ENCODE results near the gene SPATS2L.

SPATS2L gene

DNA sequence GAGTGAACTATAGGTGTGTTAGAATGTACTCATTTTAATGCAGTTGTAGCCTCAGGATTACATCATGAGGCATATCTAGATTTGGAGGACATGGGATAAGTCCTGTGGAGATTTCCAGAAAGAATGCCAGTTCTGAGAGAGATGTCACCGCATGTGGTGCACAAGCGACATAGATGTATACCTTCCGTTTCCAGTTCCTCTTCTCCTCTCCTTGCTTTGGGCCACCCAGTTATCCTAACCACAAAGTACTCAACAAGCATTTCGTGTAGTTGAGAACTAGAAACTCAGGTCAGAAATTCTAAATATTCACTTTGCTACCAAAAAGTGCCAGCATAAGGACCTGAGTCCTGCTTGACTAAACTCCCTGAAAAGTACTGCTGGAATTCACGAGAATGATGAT lies 136.9 kb downstream of the SPATS2L start:
- TF ChIP-seq, protein P1, sequence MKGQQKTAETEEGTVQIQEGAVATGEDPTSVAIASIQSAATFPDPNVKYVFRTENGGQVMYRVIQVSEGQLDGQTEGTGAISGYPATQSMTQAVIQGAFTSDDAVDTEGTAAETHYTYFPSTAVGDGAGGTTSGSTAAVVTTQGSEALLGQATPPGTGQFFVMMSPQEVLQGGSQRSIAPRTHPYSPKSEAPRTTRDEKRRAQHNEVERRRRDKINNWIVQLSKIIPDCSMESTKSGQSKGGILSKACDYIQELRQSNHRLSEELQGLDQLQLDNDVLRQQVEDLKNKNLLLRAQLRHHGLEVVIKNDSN (IDR thresholded peaks at IDR 0.05) = no peak
- TF ChIP-seq NFIC (IDR thresholded peaks at IDR 0.05) = no peak
- no peak for TF ChIP-seq FOXM1 (IDR thresholded peaks at IDR 0.05; ENCODE audit: borderline replicate concordance, low read depth)

DNA sequence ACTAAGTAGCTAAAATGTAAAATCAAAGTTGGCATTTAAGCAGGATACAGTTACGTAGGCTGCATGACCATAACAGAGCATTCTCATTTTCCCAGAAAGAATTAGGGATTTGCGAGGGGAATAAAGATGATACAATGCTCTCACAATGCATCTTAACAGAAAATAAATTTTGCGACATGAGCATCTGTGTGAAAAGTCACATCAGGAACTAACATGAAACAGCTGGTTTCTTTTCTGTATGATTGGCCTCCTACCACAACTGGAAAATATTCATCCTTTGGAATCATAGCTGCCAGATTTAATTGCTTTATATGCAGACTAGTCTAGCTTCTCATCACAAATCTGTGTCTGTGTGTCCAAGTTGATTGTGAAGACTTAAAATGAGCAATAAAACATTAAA lies 137.4 kb downstream of the SPATS2L start:
- no peak for TF ChIP-seq TAF1 (IDR thresholded peaks at IDR 0.05; ENCODE audit: low read depth)
- TF ChIP-seq, protein P2, sequence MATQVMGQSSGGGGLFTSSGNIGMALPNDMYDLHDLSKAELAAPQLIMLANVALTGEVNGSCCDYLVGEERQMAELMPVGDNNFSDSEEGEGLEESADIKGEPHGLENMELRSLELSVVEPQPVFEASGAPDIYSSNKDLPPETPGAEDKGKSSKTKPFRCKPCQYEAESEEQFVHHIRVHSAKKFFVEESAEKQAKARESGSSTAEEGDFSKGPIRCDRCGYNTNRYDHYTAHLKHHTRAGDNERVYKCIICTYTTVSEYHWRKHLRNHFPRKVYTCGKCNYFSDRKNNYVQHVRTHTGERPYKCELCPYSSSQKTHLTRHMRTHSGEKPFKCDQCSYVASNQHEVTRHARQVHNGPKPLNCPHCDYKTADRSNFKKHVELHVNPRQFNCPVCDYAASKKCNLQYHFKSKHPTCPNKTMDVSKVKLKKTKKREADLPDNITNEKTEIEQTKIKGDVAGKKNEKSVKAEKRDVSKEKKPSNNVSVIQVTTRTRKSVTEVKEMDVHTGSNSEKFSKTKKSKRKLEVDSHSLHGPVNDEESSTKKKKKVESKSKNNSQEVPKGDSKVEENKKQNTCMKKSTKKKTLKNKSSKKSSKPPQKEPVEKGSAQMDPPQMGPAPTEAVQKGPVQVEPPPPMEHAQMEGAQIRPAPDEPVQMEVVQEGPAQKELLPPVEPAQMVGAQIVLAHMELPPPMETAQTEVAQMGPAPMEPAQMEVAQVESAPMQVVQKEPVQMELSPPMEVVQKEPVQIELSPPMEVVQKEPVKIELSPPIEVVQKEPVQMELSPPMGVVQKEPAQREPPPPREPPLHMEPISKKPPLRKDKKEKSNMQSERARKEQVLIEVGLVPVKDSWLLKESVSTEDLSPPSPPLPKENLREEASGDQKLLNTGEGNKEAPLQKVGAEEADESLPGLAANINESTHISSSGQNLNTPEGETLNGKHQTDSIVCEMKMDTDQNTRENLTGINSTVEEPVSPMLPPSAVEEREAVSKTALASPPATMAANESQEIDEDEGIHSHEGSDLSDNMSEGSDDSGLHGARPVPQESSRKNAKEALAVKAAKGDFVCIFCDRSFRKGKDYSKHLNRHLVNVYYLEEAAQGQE (IDR thresholded peaks at IDR 0.05; ENCODE audit: low read depth) = no peak
- TF ChIP-seq, protein P3, sequence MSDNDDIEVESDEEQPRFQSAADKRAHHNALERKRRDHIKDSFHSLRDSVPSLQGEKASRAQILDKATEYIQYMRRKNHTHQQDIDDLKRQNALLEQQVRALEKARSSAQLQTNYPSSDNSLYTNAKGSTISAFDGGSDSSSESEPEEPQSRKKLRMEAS (IDR thresholded peaks at IDR 0.05) = no peak
- no peak for TF ChIP-seq RAD21 (IDR thresholded peaks at IDR 0.05; ENCODE audit: low read depth)
- TF ChIP-seq TEAD4 (IDR thresholded peaks at IDR 0.05) = no peak
- TF ChIP-seq YY1 (IDR thresholded peaks at IDR 0.05; ENCODE audit: low read depth) = no peak
- TF ChIP-seq CREB1 (IDR thresholded peaks at IDR 0.05; ENCODE audit: low read depth) = no peak
- TF ChIP-seq FOXM1 (IDR thresholded peaks at IDR 0.05; ENCODE audit: borderline replicate concordance, low read depth) = no peak
- TF ChIP-seq EP300 (IDR thresholded peaks at IDR 0.05; ENCODE audit: borderline replicate concordance) = no peak
- TF ChIP-seq EGR1 (IDR thresholded peaks at IDR 0.05) = no peak
- TF ChIP-seq, protein P1 (IDR thresholded peaks at IDR 0.05) = no peak
- no peak for TF ChIP-seq TCF12 (IDR thresholded peaks at IDR 0.05; ENCODE audit: low read depth)
- TF ChIP-seq ZBTB7A (IDR thresholded peaks at IDR 0.05; ENCODE audit: low read depth) = no peak
- no peak for TF ChIP-seq CEBPB (IDR thresholded peaks at IDR 0.05)
- TF ChIP-seq NFIC (IDR thresholded peaks at IDR 0.05) = no peak

DNA sequence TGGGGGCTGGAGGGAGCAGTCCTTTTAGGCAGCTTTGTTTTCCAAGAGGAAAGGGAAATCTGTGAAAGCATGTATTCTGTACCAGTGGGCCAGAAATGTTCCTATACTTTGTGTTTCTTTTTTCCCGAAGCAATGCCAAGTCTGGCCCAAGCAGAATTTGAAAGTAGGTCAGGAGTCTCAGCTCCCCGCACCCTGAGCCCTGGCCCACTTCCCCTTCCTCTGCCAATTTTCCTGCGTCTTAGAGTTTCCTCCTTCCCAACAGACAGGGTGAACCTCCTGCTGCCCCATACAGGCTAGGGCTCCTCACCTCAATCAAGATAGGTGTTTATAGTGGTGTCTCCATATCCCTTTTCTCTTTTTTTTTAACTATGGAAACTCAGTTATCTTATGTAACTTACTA lies 138.0 kb downstream of the SPATS2L start:
- TF ChIP-seq, protein P3 (IDR thresholded peaks at IDR 0.05) = no peak
- TF ChIP-seq TEAD4 (IDR thresholded peaks at IDR 0.05) (no peak), TAF1 (IDR thresholded peaks at IDR 0.05; ENCODE audit: low read depth) (no peak), CREB1 (IDR thresholded peaks at IDR 0.05; ENCODE audit: low read depth) (no peak), EGR1 (IDR thresholded peaks at IDR 0.05) (no peak), TCF12 (IDR thresholded peaks at IDR 0.05; ENCODE audit: low read depth) (no peak), ZBTB7A (IDR thresholded peaks at IDR 0.05; ENCODE audit: low read depth) (no peak), YY1 (IDR thresholded peaks at IDR 0.05; ENCODE audit: low read depth) (no peak)

DNA sequence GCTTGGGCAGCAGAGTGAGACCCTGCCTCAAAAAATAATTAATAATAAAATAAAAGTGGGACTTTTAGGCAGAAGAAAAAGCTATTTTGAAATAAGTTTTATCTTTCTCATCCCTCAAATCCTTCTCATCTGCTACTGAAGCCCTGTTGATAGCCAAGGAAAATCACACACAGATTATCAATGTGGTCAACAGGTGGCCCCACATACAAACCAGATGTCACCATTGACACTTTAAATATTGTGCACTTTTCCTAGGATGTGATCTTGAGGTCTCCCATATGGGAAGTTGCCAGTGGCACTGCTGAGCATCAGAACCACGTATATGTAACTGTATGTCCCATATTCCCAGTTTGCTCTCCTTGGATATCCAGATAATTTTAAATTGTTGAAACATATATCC lies 138.8 kb downstream of the SPATS2L start:
- no peak for TF ChIP-seq RAD21 (IDR thresholded peaks at IDR 0.05; ENCODE audit: low read depth)
- TF ChIP-seq, protein P2 (IDR thresholded peaks at IDR 0.05; ENCODE audit: low read depth) = no peak
- no peak for TF ChIP-seq TEAD4 (IDR thresholded peaks at IDR 0.05)
- TF ChIP-seq YY1 (IDR thresholded peaks at IDR 0.05; ENCODE audit: low read depth) = no peak
- TF ChIP-seq ZBTB7A (IDR thresholded peaks at IDR 0.05; ENCODE audit: low read depth) = no peak
- TF ChIP-seq, protein P1 (IDR thresholded peaks at IDR 0.05) = no peak
- no peak for TF ChIP-seq FOXM1 (IDR thresholded peaks at IDR 0.05; ENCODE audit: borderline replicate concordance, low read depth)
- TF ChIP-seq, protein P3 (IDR thresholded peaks at IDR 0.05) = no peak
- TF ChIP-seq EP300 (IDR thresholded peaks at IDR 0.05; ENCODE audit: borderline replicate concordance) = no peak
- TF ChIP-seq NFIC (IDR thresholded peaks at IDR 0.05) = no peak
- TF ChIP-seq EGR1 (IDR thresholded peaks at IDR 0.05) = no peak
- no peak for TF ChIP-seq TAF1 (IDR thresholded peaks at IDR 0.05; ENCODE audit: low read depth)
- TF ChIP-seq CREB1 (IDR thresholded peaks at IDR 0.05; ENCODE audit: low read depth) = no peak
- TF ChIP-seq TCF12 (IDR thresholded peaks at IDR 0.05; ENCODE audit: low read depth) = no peak
- TF ChIP-seq CEBPB (IDR thresholded peaks at IDR 0.05) = no peak

DNA sequence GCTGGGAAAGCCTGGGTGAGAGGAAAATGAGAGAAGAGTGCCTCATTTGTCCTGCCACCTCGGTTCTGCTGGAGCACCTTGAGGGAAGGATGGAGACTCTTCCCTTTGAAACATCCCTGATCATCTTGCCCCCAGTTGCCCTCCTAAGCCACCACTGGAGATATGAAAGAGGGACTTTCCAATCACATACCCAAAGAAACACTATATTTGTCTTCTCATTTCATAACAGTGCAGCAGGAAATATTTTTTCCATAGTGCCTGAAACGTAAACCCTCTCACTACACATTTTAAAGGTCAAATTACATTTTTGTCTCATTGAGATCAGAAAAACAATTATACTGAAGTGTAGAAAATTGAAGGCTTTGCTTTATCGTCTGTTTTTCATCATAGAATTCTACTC lies 140.1 kb downstream of the SPATS2L start:
- TF ChIP-seq YY1 (IDR thresholded peaks at IDR 0.05; ENCODE audit: low read depth) (no peak), TEAD4 (IDR thresholded peaks at IDR 0.05) (no peak), NFIC (IDR thresholded peaks at IDR 0.05) (no peak), TCF12 (IDR thresholded peaks at IDR 0.05; ENCODE audit: low read depth) (no peak), RAD21 (IDR thresholded peaks at IDR 0.05; ENCODE audit: low read depth) (no peak)
- TF ChIP-seq, protein P3 (IDR thresholded peaks at IDR 0.05) = no peak

Measured in Ishikawa (cell line).